BJ (cell line): Measurements from ENCODE around the gene MAP1B. TPM values are rescaled to one million over a fixed set of nuclear protein-coding genes. Genes with fewer than 3 reads are reported as not detected.

Source experiments
- CTCF ChIA-PET: fragments of 350-600 bp; formaldehyde crosslinking; extraction: SDS; loops from one replicate; lab custom pipeline; 2021; ENCODE audit warnings: antibody characterized with exemption, inconsistent platforms; lab: Yijun Ruan, JAX
- POLR2A ChIA-PET: fragments of 300-600 bp; sonication (Branson Sonifier 250); formaldehyde crosslinking; extraction: SDS; loops from one replicate; lab custom pipeline; 2021; ENCODE audit warnings: antibody characterized with exemption; lab: Charles Lee
- DNase-seq: peaks from one replicate; pipeline ENCODE4 v3.0.0-alpha.2; 2011; ENCODE audit warnings: low read depth
- H3K27me3 ChIP-seq: 2 replicates; pipeline ENCODE4 v1.6.0; 2011; ENCODE audit warnings: low read length; ENCODE audit not compliant: control insufficient read depth, insufficient read depth
- H3K36me3 ChIP-seq: 2 replicates; pipeline ENCODE4 v1.5.1; 2011; ENCODE audit warnings: low read length; ENCODE audit not compliant: control insufficient read depth, insufficient read depth
- H3K4me3 ChIP-seq: 2 replicates; pipeline ENCODE4 v1.5.1; 2011; ENCODE audit warnings: low read depth, mild to moderate bottlenecking, control low read depth, low read length
- polyA plus RNA-seq: library from polyadenylated mRNA; depleted of rRNA; stranded (reverse); fragments of >200 nt; gene quantifications from 2 replicates; pipeline ENCODE4 v1.2.3, GENCODE V29; 2011
- TF ChIP-seq, protein P1 (sequence below): IDR thresholded peaks from 2 replicates; pipeline ENCODE4 v1.5.1; 2011; ENCODE audit warnings: low read depth, mild to moderate bottlenecking, control low read depth, inconsistent platforms, low read length, moderate library complexity; ENCODE audit not compliant: insufficient read depth

The MAP1B gene
- polyA plus RNA-seq, 1 experiment: 27.1 TPM

DNA sequence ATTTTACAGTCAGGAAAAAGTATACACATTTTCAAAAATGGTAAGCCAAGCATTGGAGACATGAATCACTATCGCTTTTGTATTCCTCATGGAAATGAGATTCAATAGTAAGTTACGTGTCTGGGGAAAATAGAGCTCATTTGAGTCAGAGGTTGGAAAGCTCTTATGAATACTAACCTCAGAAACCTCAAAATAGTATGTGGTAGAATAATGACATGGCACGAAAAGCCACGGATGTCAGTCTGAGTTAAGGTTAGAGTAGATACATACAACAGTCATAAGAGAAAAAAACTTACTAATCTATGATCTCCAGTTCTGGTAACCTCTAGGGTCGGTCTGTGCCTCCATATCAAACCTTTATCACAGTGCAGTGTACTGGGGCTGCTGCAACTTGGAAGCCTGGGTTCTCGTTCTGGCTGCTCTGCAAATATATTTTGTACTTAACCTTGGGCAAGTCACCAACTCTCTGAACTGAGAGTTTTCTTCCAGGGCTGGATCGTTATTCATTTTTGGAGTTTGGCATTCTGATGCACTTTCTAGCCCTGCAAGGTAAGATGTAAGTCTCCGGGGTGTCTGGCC, 31.8 kb downstream of the MAP1B start:
- DNase-seq: peak; percentile 84
- POLR2A ChIA-PET: interaction anchor here (0.6 kb wide), 1 partner anchor 169 kb away, joined by 4 read pairs; no protein-coding TSS in a partner anchor
- Histone ChIP-seq H3K4me3 (no peak overlapping the region), H3K27me3 (no peaks in the 10 kb centered on the region), H3K36me3 (no peaks in the 10 kb centered on the region)
- TF ChIP-seq, protein P1, sequence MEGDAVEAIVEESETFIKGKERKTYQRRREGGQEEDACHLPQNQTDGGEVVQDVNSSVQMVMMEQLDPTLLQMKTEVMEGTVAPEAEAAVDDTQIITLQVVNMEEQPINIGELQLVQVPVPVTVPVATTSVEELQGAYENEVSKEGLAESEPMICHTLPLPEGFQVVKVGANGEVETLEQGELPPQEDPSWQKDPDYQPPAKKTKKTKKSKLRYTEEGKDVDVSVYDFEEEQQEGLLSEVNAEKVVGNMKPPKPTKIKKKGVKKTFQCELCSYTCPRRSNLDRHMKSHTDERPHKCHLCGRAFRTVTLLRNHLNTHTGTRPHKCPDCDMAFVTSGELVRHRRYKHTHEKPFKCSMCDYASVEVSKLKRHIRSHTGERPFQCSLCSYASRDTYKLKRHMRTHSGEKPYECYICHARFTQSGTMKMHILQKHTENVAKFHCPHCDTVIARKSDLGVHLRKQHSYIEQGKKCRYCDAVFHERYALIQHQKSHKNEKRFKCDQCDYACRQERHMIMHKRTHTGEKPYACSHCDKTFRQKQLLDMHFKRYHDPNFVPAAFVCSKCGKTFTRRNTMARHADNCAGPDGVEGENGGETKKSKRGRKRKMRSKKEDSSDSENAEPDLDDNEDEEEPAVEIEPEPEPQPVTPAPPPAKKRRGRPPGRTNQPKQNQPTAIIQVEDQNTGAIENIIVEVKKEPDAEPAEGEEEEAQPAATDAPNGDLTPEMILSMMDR: no peak
- CTCF ChIA-PET: interaction anchor here (0.7 to 1.0 kb wide), 4 partner anchors 47 to 170 kb away, joined by 3 to 4 read pairs (median 3); no protein-coding TSS in a partner anchor

DNA sequence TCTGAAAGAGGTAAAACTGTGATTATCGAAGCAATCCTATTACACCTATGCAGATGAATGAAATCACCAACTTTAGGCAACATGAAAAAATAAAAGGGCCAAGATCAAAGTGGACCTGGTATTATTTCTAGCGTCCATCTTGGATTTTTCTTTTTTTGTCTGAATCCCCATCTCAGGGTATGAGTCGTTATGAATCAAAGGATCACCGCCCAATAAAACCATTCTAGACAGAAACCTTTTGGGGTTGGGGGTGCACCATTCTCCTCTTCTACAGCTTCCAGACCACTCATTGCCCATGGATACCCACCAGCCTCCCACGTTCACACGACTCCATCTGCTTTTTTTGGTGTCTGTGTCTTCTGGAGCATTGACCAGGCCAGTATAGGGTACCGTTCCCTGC, 33.4 kb downstream of the MAP1B start:
- CTCF ChIA-PET: interaction anchor here (0.9 to 1.4 kb wide), 2 partner anchors 62 to 83 kb away, joined by 3 to 4 read pairs; no protein-coding TSS in a partner anchor
- POLR2A ChIA-PET: no interaction called here
- Histone ChIP-seq H3K4me3 (no peak overlapping the region), H3K27me3 (no peaks in the 10 kb centered on the region), H3K36me3 (no peaks in the 10 kb centered on the region)
- no peak for DNase-seq
- TF ChIP-seq, protein P1: no peak

DNA sequence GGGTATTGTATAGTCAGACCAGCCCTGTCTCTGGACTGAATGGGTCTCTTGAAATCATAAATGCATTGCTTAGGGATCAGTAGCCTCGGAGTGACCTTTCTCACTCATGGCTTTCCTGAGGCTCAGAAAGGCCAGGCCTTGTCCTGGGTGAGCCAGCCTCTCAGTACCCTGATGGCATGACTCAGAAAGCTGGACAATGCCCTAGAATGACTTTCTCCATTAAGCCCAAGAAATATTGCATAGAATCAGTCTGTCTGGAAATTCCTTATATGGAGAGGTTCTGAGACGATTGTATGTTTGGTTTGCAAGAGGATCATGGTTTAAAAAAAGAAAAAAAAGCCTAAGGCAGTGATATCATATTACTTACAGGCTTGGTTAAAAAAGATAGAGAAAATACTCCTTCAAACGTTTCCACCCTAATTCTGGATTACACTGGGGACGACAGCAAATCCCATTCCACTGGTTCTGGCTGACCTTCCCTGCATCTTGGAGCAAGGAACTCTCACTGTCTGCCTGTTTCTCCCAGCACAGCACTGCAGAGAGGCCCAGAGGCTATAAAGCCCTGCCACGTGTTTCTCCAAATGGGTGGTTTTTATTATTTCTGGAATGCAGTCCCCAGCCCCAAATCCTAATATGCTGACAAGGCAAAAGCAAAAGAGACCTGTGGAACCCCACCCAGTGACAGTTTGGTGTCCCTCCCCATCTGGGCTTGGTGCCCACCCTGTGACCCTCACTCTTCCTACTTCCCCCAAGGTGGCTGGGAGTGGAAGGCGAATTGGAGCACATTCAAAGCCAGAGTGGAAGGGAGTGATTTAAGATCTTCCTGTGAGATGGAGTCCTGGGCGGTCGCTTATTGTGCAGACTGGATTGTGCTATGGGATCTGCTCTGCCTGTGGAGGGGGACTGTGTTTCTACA, 34.4 kb downstream of the MAP1B start:
- POLR2A ChIA-PET: no interaction called here
- peak; percentile 68 for DNase-seq
- no peak overlapping the region for H3K4me3 ChIP-seq
- TF ChIP-seq, protein P1: no peak
- H3K27me3 ChIP-seq: no peaks in the 10 kb centered on the region
- no peaks in the 10 kb centered on the region for H3K36me3 ChIP-seq
- CTCF ChIA-PET: interaction anchor here (1.4 kb wide), 1 partner anchor 82 kb away, joined by 4 read pairs; no protein-coding TSS in a partner anchor

DNA sequence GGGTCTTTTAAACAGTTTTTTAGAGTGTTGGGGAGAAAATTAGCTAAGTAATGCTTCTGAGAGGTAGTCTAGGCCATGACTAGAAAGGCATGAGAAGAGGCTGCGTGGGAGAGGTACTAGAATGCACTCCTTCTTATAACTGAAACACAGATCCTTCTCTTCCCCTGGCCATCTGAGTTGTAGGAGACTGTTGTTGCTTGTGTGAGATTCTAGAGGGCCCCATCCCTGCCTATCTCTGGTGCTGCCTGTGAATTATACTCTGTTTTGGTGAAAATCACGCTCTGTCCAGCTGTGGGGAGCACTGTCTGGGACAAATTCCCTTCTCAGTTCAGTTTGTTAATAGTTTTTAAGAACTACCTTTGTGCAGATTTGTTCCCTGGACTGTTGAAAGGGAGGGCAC, 37.5 kb downstream of the MAP1B start:
- H3K36me3 ChIP-seq: no peaks in the 10 kb centered on the region; the same call in 1 of the 2 replicates
- POLR2A ChIA-PET: no interaction called here

More for the DNA sequence above, 37.5 kb downstream of the MAP1B start:
- TF ChIP-seq, protein P1: no peak
- CTCF ChIA-PET: interaction anchor here (0.8 to 1.3 kb wide), 3 partner anchors 14 to 164 kb away, joined by 3 read pairs; no protein-coding TSS in a partner anchor
- Histone ChIP-seq H3K4me3 (no peak overlapping the region), H3K27me3 (no peaks in the 10 kb centered on the region)
- no peak for DNase-seq
